ENCODE measurements around the gene RBKS. TPM values are rescaled to one million over a fixed set of nuclear protein-coding genes. Genes with fewer than 3 reads are reported as not detected.

The RBKS gene
- total and polyA plus RNA-seq, 2 of the 13 experiments (the other 11 are each of a cell fraction or from before 2014, with no cell fraction given) = 7.7 to 8.3 TPM

GRCh38 chr2:27890924-27891672 is 911 bp upstream of the RBKS start (continued):
- TF ChIP-seq HMG20A (CRISPR knock-in tag; IDR thresholded peaks at IDR 0.05; ENCODE audit: borderline replicate concordance) (no peak), ZBTB1 (CRISPR knock-in tag; IDR thresholded peaks at IDR 0.05; ENCODE audit: borderline replicate concordance) (no peak), KAT2B (IDR thresholded peaks at IDR 0.05; ENCODE audit: borderline replicate concordance, low read depth, low read length) (no peak), ZSCAN21 (CRISPR knock-in tag; IDR thresholded peaks at IDR 0.05; ENCODE audit: borderline replicate concordance) (no peak; the same call in 1 of the 2 replicates), ATF6 (CRISPR knock-in tag; conservative IDR thresholded peaks at IDR 0.05) (no peak), ZBTB38 (CRISPR knock-in tag; IDR thresholded peaks at IDR 0.05) (no peak), DDIT3 (CRISPR knock-in tag; IDR thresholded peaks at IDR 0.05) (no peak), ATF3 (CRISPR knock-in tag; IDR thresholded peaks at IDR 0.05) (peak; percentile 37; the same call in 1 of the 2 replicates), RELA (CRISPR knock-in tag; IDR thresholded peaks at IDR 0.05) (no peak), ZBTB43 (CRISPR knock-in tag; conservative IDR thresholded peaks at IDR 0.05) (no peak), ATRX (CRISPR knock-in tag; IDR thresholded peaks at IDR 0.05; ENCODE audit: borderline replicate concordance) (0 out of 2 replicates have a peak, but pooled peaks have one; percentile 72), NFIC (IDR thresholded peaks at IDR 0.05; ENCODE audit: low read length) (no peak), SYNCRIP (IDR thresholded peaks at IDR 0.05; ENCODE audit: insufficient read depth, low read depth, low read length) (no peak), MIER3 (CRISPR knock-in tag; IDR thresholded peaks at IDR 0.05; ENCODE audit: borderline replicate concordance) (0 out of 2 replicates have a peak, but pooled peaks have one; percentile 27), ZBTB3 (CRISPR knock-in tag; IDR thresholded peaks at IDR 0.05; ENCODE audit: borderline replicate concordance, low read depth) (no peak), IKZF4 (CRISPR knock-in tag; IDR thresholded peaks at IDR 0.05; ENCODE audit: borderline replicate concordance, low read depth, not compliant biosample characterization) (no peak), BATF2 (CRISPR knock-in tag; IDR thresholded peaks at IDR 0.05) (no peak), BRF2 (CRISPR knock-in tag; IDR thresholded peaks at IDR 0.05) (no peak), ZNF143 (CRISPR knock-in tag; IDR thresholded peaks at IDR 0.05) (no peak), DPF2 (CRISPR knock-in tag; IDR thresholded peaks at IDR 0.05; ENCODE audit: borderline replicate concordance, low read depth) (no peak), IRF2 (CRISPR knock-in tag; IDR thresholded peaks at IDR 0.05) (no peak; the same call in none of the 2 replicates), ZNF136 (CRISPR knock-in tag; IDR thresholded peaks at IDR 0.05; ENCODE audit: low read depth) (no peak)

All from HepG2 (cell line).